ENCODE results near the gene INPP4A. TPM values are rescaled to one million over a fixed set of nuclear protein-coding genes. Genes with fewer than 3 reads are reported as not detected.
A peak's percentile ranks its signal among the peaks of the same experiment; 100 is the strongest.

Gene INPP4A
- total RNA-seq, 1 donor from 2014 or later: 45.0 TPM

GRCh38 chr2:98623657-98624056 lies 179.0 kb downstream of the INPP4A start:
- Mint-ChIP-seq H3K36me3 (ENCODE audit: low read depth) (peaks cover 40% of the 10 kb centered on the region), H3K27ac (no peak overlapping the region), H3K27me3 (no peaks in the 10 kb centered on the region)

DNA sequence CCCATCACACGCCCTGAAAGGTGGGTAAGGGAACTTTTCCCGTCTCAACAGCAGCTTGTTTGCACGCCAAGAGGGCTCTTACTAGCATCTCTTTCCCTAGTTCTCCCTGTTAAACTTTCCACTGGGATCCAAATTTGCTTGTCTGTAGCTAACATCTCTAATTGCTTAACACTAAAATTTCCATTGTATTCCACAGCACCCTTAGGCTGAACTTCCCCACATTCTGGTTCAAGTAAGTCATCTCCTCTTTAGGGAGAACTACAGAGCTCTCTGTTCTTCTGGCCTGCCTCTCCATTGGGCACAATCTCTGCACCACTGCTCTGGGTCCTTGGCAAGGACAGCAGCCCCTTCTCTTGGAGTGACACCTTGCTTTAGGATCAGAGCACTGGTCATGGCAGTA lies 187.7 kb downstream of the INPP4A start:
- Mint-ChIP-seq H3K4me3 (no peak overlapping the region), H3K27ac (peak overlapping the region; percentile 9), H3K36me3 (ENCODE audit: low read depth) (peaks cover 47% of the 10 kb centered on the region), H3K27me3 (no peaks in the 10 kb centered on the region), H3K9me3 (no peaks in the 10 kb centered on the region), H3K4me1 (peaks cover 24% of the 10 kb centered on the region)
- intact Hi-C loops (cut with micrococcal nuclease): loop anchor here (10.0 kb wide), 1 partner anchor 702 kb away; the partner anchor contains the start of genes EIF5B and TXNDC9
- peak; percentile 53 for DNase-seq

More at GRCh38 chr2:98623657-98624056, 179.0 kb downstream of the INPP4A start:
- Mint-ChIP-seq H3K4me1 (peaks cover 16% of the 10 kb centered on the region), H3K9me3 (no peaks in the 10 kb centered on the region), H3K4me3 (no peak overlapping the region)
- peak; percentile 54 for DNase-seq
- intact Hi-C loops (cut with micrococcal nuclease): no loop called here

DNA sequence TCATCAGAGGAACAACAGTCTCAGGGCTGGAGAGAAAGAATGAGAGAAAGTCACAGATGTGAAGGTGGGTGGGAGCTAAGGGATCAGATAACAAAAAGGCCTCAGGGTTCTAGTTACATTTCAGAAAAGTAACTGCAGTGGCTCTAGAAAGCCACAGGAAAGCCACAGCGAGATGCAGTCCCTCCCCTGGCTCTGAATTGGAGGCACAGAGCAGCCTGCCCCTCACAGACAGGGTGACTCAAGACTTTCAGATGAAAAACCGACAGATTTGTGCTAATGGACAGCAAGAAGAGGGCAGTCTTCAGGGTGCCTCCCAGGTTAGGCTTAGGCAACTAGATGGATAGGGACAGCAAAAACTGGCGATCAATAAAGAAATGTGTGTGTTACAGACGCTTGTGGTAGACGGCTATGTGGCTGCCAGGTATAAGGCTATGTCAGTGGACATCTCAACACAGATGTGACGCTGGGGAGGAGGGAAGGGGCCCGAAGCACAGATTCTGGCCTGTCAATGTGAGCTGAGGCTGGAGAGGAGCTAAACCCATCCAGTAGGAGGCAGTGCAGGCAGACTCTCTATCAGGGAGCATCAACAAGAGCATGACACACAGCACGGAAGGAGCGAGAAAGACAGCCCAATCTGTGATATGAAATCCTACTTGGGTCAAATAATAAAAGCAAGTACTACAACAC lies 189.9 kb downstream of the INPP4A start:
- Mint-ChIP-seq H3K4me1 (peaks cover 30% of the 10 kb centered on the region), H3K9me3 (no peaks in the 10 kb centered on the region), H3K27ac (peak overlapping the region; percentile 82), H3K36me3 (ENCODE audit: low read depth) (peaks cover 43% of the 10 kb centered on the region), H3K4me3 (peak overlapping the region; percentile 42), H3K27me3 (no peaks in the 10 kb centered on the region)
- peak; percentile 80 for DNase-seq
- intact Hi-C loops (cut with micrococcal nuclease): loop anchor here (10.0 kb wide), 1 partner anchor 700 kb away; the partner anchor contains the start of genes EIF5B and TXNDC9

GRCh38 chr2:98637401-98638147 lies 192.9 kb downstream of the INPP4A start:
- DNase-seq: peak; percentile 84
- intact Hi-C loops (cut with micrococcal nuclease): loop anchor here (1.0 to 10.0 kb wide), 3 partner anchors 12 to 697 kb away; partner anchors contain the start of genes COA5, EIF5B, TXNDC9 and UNC50
- Mint-ChIP-seq H3K4me1 (peaks cover 32% of the 10 kb centered on the region), H3K4me3 (peak overlapping the region; percentile 64), H3K9me3 (no peaks in the 10 kb centered on the region), H3K36me3 (ENCODE audit: low read depth) (peaks cover 43% of the 10 kb centered on the region), H3K27ac (peak overlapping the region; percentile 82), H3K27me3 (no peaks in the 10 kb centered on the region)

- Mint-ChIP-seq H3K27ac (no peak overlapping the region), H3K9me3 (no peaks in the 10 kb centered on the region), H3K4me3 (no peak overlapping the region), H3K4me1 (peaks cover 6% of the 10 kb centered on the region), H3K27me3 (no peaks in the 10 kb centered on the region), H3K36me3 (ENCODE audit: low read depth) (peaks cover 40% of the 10 kb centered on the region)
- intact Hi-C loops (cut with micrococcal nuclease): no loop called here
- DNase-seq: no peak
Measured at GRCh38 chr2:98643496-98644100, 198.9 kb downstream of the INPP4A start.

Other genes with a start within 250 kb of the INPP4A start
- not detected in 2 replicates for gene CNGA3, start 98.4 kb upstream of the INPP4A start, total RNA-seq
- 20.4 and 22.0 TPM in 2 replicates for gene COA5, start 163.7 kb downstream of the INPP4A start, total RNA-seq
- gene UNC50, start 163.7 kb downstream of the INPP4A start, total RNA-seq: 38.5 and 39.0 TPM in 2 replicates

Measured in activated CD4-positive, alpha-beta T cell treated with anti-CD3 and anti-CD28 coated beads, Interleukin-2, amount 10 ng/mL, durations not matched to agents 24 days and 14 days (primary cell).